ENCODE measurements around the gene TBCB. TPM values are rescaled to one million over a fixed set of nuclear protein-coding genes. Genes with fewer than 3 reads are reported as not detected.

TBCB gene
- total and polyA plus RNA-seq, 2 donors (not counting 3 experiments of a cell fraction or from before 2014, with no cell fraction given): 178 to 363 TPM

DNA sequence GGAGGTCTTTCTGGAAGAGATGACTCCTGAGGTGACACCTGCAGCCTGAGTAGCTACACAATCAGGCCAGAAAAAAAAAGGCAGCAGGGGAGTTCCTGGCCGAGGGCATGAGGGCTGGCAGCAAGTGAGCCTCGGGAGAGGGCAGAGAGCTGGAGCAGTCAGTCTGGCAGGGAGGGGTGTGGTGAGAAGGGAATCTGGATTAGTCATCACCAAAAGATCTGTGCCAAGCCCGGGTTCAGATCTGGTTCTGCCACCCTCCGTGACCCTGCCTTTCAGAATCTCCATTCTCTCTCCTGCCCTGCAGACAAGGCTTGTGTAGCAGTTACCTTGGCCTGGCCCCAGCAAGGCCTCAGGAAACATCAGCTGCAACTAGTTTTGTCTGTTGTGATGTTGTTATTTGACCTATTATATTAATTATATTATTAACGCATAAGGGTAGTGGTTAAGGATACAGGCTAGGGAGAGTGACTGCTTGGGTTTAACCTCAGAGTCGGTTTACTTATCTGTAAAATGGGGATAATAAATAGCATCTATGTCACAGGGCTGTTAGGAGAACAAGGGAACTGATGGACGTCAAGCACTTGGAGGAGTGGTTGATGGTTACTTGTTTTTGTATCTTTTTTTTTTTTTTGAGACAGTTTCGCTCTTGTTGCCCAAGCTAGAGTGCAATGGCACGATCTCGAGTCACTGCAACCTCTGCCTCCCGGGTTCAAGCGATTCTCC lies 21.9 kb downstream of the TBCB start:
- POLR2A ChIA-PET: interaction anchor here (1.1 kb wide), 1 partner anchor 9 kb away, joined by 3 read pairs; no protein-coding TSS in a partner anchor
- H3K9me3 ChIP-seq (replicated peaks; ENCODE audit: control insufficient read depth, insufficient read depth, low read length): no peaks in the 10 kb centered on the region
- intact Hi-C loops (cut with micrococcal nuclease): no loop called here

More for the DNA sequence above, 21.9 kb downstream of the TBCB start:
- FAIRE-seq: peak; percentile 61
- TF ChIP-seq GATA2 (IDR thresholded peaks at IDR 0.05; ENCODE audit: insufficient read depth, insufficient read length, low read depth, low read length) (no peak), JUN (IDR thresholded peaks at IDR 0.05; ENCODE audit: borderline replicate concordance, insufficient read depth, insufficient read length, low read depth) (no peak), MYC (IDR thresholded peaks at IDR 0.05; ENCODE audit: low read depth, low read length) (no peak), FOS (IDR thresholded peaks at IDR 0.05; ENCODE audit: borderline replicate concordance, insufficient read depth, low read length) (no peak), EZH2 (IDR thresholded peaks at IDR 0.05; ENCODE audit: borderline replicate concordance, low read depth, low read length, severe bottlenecking) (no peak), POLR2AphosphoS5 (IDR thresholded peaks at IDR 0.05; ENCODE audit: insufficient read depth, low read depth, low read length) (peak; percentile 24)
- TF ChIP-seq, protein P1, sequence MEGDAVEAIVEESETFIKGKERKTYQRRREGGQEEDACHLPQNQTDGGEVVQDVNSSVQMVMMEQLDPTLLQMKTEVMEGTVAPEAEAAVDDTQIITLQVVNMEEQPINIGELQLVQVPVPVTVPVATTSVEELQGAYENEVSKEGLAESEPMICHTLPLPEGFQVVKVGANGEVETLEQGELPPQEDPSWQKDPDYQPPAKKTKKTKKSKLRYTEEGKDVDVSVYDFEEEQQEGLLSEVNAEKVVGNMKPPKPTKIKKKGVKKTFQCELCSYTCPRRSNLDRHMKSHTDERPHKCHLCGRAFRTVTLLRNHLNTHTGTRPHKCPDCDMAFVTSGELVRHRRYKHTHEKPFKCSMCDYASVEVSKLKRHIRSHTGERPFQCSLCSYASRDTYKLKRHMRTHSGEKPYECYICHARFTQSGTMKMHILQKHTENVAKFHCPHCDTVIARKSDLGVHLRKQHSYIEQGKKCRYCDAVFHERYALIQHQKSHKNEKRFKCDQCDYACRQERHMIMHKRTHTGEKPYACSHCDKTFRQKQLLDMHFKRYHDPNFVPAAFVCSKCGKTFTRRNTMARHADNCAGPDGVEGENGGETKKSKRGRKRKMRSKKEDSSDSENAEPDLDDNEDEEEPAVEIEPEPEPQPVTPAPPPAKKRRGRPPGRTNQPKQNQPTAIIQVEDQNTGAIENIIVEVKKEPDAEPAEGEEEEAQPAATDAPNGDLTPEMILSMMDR (IDR thresholded peaks at IDR 0.05; ENCODE audit: extremely low read depth in 1 of 2, insufficient read depth in 1 of 2, low read depth in 1 of 2, low read length in 2 of 2): no peak
- H2AFZ ChIP-seq (ENCODE audit: low read depth, low read length): peak overlapping the region; percentile 61
- peaks cover 25% of the 10 kb centered on the region for H3K4me1 ChIP-seq (ENCODE audit: control insufficient read depth, extremely low read depth, insufficient read depth, low read length)
- H3K9ac ChIP-seq (replicated peaks; ENCODE audit: extremely low read depth, insufficient read depth, low read length): peak overlapping the region; percentile 22
- no peaks in the 10 kb centered on the region for H3K9me1 ChIP-seq (replicated peaks; ENCODE audit: control insufficient read depth, extremely low read depth, insufficient read depth, low read length)
- DNase-seq (ENCODE audit: low read depth, low spot score): peak; percentile 70
- CTCF ChIA-PET: interaction anchor here (0.9 to 2.4 kb wide), 2 partner anchors 9 to 32 kb away, joined by 5 to 20 read pairs; no protein-coding TSS in a partner anchor
- BruUV-seq (replicated peaks): no TSS peak
- H4K20me1 ChIP-seq (replicated peaks; ENCODE audit: control insufficient read depth, extremely low read depth, insufficient read depth, low read length): no peaks in the 10 kb centered on the region
- peaks cover 18% of the 10 kb centered on the region for H3K79me2 ChIP-seq (ENCODE audit: control insufficient read depth, insufficient read depth, low read length)
- H3K27me3 ChIP-seq (ENCODE audit: control insufficient read depth in 2 of 2, insufficient read depth in 2 of 2, low read length in 2 of 2): no peaks in the 10 kb centered on the region
- H3K4me3 ChIP-seq (replicated peaks in 1 of 3; ENCODE audit: insufficient read depth in 1 of 3, low read depth in 1 of 3, low read length in 3 of 3): no peak overlapping the region
- no peak overlapping the region for H3K27ac ChIP-seq (ENCODE audit: insufficient read depth, low read depth, low read length)
- H3K36me3 ChIP-seq (ENCODE audit: control insufficient read depth in 2 of 2, extremely low read depth in 1 of 2, insufficient read depth in 2 of 2, low read length in 2 of 2): peaks cover 0 to 2% of the 10 kb centered on the region in 2 experiments
- peak overlapping the region; percentile 21 for H3K4me2 ChIP-seq (ENCODE audit: insufficient read depth, low read length)
- dilution Hi-C loops (cut with MboI; ENCODE audit: extremely low pct_ligation_motif_present, low sequenced_read_pairs): no loop called here

Data from endothelial cell of umbilical vein (primary cell).